OCI-LY3 (cell line): ENCODE results near the gene P2RX6.

Source experiments
- H2AFZ ChIP-seq: fragments of 200-600, 300-600 bp; shearing (Covaris generic); 2 replicates; pipeline ENCODE4 v1.6.0; 2014; ENCODE audit warnings: antibody characterized with exemption, low read depth, low read length
- H3K27ac ChIP-seq: fragments of 200-600, 300-600 bp; sonication (generic); 2 replicates; pipeline ENCODE4 v1.5.1; 2014; ENCODE audit warnings: mild to moderate bottlenecking, low read length, moderate library complexity, mixed read lengths
- H3K27me3 ChIP-seq: fragments of 200-600, 300-600 bp; sonication (generic); 2 replicates; pipeline ENCODE4 v1.6.1; 2014; ENCODE audit warnings: low read depth, low read length, mixed read lengths
- H3K36me3 ChIP-seq: fragments of 200-600, 300-600 bp; sonication (generic); replicated peaks from 2 replicates; pipeline ENCODE3; 2014; ENCODE audit warnings: low read depth, low read length, mixed read lengths
- H3K4me1 ChIP-seq: fragments of 300-600, 200-600 bp; sonication (generic); 2 replicates; pipeline ENCODE4 v1.6.1; 2014; ENCODE audit warnings: low read length, mixed read lengths
- H3K4me2 ChIP-seq: fragments of 200-600, 300-600 bp; sonication (generic); 2 replicates; pipeline ENCODE4 v1.6.1; 2014; ENCODE audit warnings: low read length, mixed read lengths
- H3K4me3 ChIP-seq: fragments of 300-600, 200-600 bp; sonication (generic); 2 replicates; pipeline ENCODE4 v1.5.1; 2014; ENCODE audit warnings: antibody characterized with exemption, mild to moderate bottlenecking, low read length, moderate library complexity
- H3K79me2 ChIP-seq: fragments of 300-600, 200-600 bp; shearing (Covaris generic); 2 replicates; pipeline ENCODE4 v1.6.1; 2014; ENCODE audit warnings: mild to moderate bottlenecking, low read length, mixed read lengths
- H3K9ac ChIP-seq: fragments of 300-600, 200-600 bp; shearing (Covaris generic); 2 replicates; pipeline ENCODE4 v1.6.0; 2014; ENCODE audit warnings: mild to moderate bottlenecking, low read length, moderate library complexity
- H3K9me3 ChIP-seq: fragments of 200-600, 300-600 bp; shearing (Covaris generic); 2 replicates; pipeline ENCODE4 v1.6.1; 2014; ENCODE audit warnings: low read length, mixed read lengths; ENCODE audit not compliant: insufficient read depth
- H4K20me1 ChIP-seq: fragments of 200-600, 300-600 bp; sonication (generic); 2 replicates; pipeline ENCODE4 v1.6.1; 2016; ENCODE audit warnings: low read length, mixed read lengths; ENCODE audit not compliant: insufficient read depth
- CTCF ChIP-seq: fragments of 200-600, 300-600 bp; sonication (generic); IDR thresholded peaks from 2 replicates; pipeline ENCODE4 v1.5.1; 2014; ENCODE audit warnings: antibody characterized with exemption, low read length, low read depth
- EZH2phosphoT487 ChIP-seq: fragments of 200-600 bp; shearing (Covaris generic); IDR thresholded peaks from 2 replicates; pipeline ENCODE4 v1.6.1; 2018; ENCODE audit warnings: antibody characterized with exemption, mixed run types, low read depth

P2RX6 gene

GRCh38 chr22:20996598-20997535 is 18.1 kb upstream of the P2RX6 start:
- peaks cover 10% of the 10 kb centered on the region for H3K4me1 ChIP-seq
- H3K27ac ChIP-seq = no peak overlapping the region
- peaks cover 49% of the 10 kb centered on the region for H3K36me3 ChIP-seq
- no peak for TF ChIP-seq EZH2phosphoT487
- no peak for TF ChIP-seq CTCF
- H3K4me3 ChIP-seq = no peak overlapping the region
- no peaks in the 10 kb centered on the region for H3K9me3 ChIP-seq
- H4K20me1 ChIP-seq = 0 out of 2 replicates have a peak, but pooled peaks cover 3% of the 10 kb centered on the region
- H3K4me2 ChIP-seq = no peak overlapping the region
- H2AFZ ChIP-seq = no peak overlapping the region
- H3K9ac ChIP-seq = no peak overlapping the region
- no peaks in the 10 kb centered on the region for H3K27me3 ChIP-seq
- H3K79me2 ChIP-seq = peaks cover 23% of the 10 kb centered on the region

GRCh38 chr22:20997536-20998257 is 17.3 kb upstream of the P2RX6 start:
- TF ChIP-seq EZH2phosphoT487 (no peak), CTCF (no peak)
- no peak overlapping the region for H3K27ac ChIP-seq
- no peak overlapping the region for H3K4me2 ChIP-seq
- H3K4me3 ChIP-seq = no peak overlapping the region
- H3K4me1 ChIP-seq = peaks cover 10% of the 10 kb centered on the region
- H3K79me2 ChIP-seq = peaks cover 23% of the 10 kb centered on the region
- no peak overlapping the region for H3K9ac ChIP-seq
- no peaks in the 10 kb centered on the region for H3K27me3 ChIP-seq
- peaks cover 42% of the 10 kb centered on the region for H3K36me3 ChIP-seq
- H2AFZ ChIP-seq = no peak overlapping the region
- 0 out of 2 replicates have a peak, but pooled peaks cover 3% of the 10 kb centered on the region for H4K20me1 ChIP-seq
- H3K9me3 ChIP-seq = no peaks in the 10 kb centered on the region

GRCh38 chr22:20998411-20999336 is 16.3 kb upstream of the P2RX6 start:
- no peaks in the 10 kb centered on the region for H3K27me3 ChIP-seq
- H2AFZ ChIP-seq = no peak overlapping the region
- H3K4me1 ChIP-seq = peaks cover 18% of the 10 kb centered on the region
- peaks cover 32% of the 10 kb centered on the region for H3K79me2 ChIP-seq
- no peak overlapping the region for H3K4me3 ChIP-seq
- H4K20me1 ChIP-seq = 0 out of 2 replicates have a peak, but pooled peaks cover 3% of the 10 kb centered on the region
- H3K9ac ChIP-seq = no peak overlapping the region
- no peak for TF ChIP-seq EZH2phosphoT487
- TF ChIP-seq CTCF = no peak
- H3K36me3 ChIP-seq = peaks cover 42% of the 10 kb centered on the region
- no peaks in the 10 kb centered on the region for H3K9me3 ChIP-seq
- no peak overlapping the region for H3K27ac ChIP-seq
- H3K4me2 ChIP-seq = no peak overlapping the region
